Measurements from ENCODE around the gene COL18A1. TPM values are rescaled to one million over a fixed set of nuclear protein-coding genes. Genes with fewer than 3 reads are reported as not detected.
A peak's percentile ranks its signal among the peaks of the same experiment; 100 is the strongest.

The COL18A1 gene
- total RNA-seq, 1 donor from 2014 or later: 150 TPM

DNA sequence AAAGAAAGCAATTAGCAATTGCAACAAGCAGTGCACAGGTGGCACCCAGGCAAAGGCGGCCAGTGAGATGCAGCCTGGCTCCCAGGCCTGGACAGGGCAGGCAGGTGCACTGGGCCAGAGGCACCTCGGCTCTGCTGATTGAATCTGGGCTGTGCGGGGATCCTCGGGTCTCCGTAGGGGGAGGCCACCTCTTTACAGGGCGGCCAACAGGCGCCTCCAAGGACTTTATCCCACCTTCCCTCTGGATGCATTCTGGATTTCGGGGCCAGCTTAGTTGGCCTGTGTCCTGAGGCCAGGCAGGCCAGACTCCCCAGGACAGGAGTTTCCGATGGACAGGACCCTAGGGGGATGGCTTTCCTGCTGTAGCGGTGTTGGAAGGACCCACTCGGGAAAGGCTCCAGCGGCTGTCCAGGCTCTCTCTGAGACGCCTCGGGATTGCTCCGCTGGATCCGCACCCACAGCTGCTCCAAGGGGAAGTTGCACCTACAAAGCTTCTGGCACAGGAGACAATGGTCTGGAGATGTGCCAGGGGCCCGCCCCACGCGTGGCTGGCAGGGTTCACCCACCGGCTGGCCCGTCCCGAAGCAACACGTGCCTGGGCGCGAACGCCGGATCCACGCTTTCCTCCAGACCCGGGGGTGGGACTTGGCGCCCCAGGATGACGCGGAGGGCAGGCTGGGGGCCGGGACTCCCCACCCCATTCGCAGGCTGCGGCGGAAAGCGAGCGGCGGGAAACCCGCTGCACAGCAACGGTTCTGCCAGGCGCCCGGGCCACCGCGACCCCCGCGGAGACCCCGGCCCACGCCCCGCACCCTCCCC, 136.5 kb downstream of the COL18A1 start:
- peak overlapping the region; percentile 34 for H3K27ac Mint-ChIP-seq
- no peaks in the 10 kb centered on the region for H3K27me3 Mint-ChIP-seq
- TF ChIP-seq CTCF (conservative IDR thresholded peaks at IDR 0.05): no peak

DNA sequence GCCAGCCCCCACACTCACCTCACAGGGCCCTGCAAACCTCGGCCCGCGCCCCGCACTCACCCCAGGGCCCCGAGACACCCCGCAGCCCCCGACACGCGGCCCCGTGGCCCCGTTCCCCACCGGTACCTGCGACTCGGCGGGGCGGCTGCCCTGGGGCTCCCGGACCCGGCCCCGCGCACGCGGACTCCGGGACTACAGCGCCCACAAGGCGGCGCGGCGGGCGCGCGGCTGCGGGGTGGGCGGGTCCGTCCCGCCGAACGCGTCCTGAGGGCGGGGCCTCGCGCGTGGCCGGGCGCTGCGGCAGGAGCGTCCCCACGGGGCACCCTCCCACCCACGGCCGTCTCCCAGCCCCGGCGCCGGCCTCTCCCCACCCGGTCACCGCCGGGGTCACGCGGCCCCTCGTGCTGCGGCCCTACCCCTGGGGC, 137.3 kb downstream of the COL18A1 start, which contains the start of gene SLC19A1:
Gene SLC19A1 (minus strand): TSS at position 199 of the 425 bp plus-strand sequence. CDS start 4,481 bp downstream, outside the sequence.
- DNase-seq (ENCODE audit: extremely low spot score, unreplicated experiment): peak; percentile 84
- no peaks in the 10 kb centered on the region for H3K36me3 Mint-ChIP-seq
- H3K27me3 Mint-ChIP-seq: no peaks in the 10 kb centered on the region
- peak within 1 kb of the TSS; percentile 86 for H3K4me3 Mint-ChIP-seq
- no peaks in the 10 kb centered on the region for H3K9me3 Mint-ChIP-seq
- peak; percentile 67 for TF ChIP-seq CTCF (conservative IDR thresholded peaks at IDR 0.05)
- no peak within 1 kb of the TSS for H3K27ac Mint-ChIP-seq
- peaks cover 4% of the 10 kb centered on the region for H3K4me1 Mint-ChIP-seq (ENCODE audit: unreplicated experiment)

More for the DNA sequence above, 136.5 kb downstream of the COL18A1 start:
- no peaks in the 10 kb centered on the region for H3K9me3 Mint-ChIP-seq
- DNase-seq (ENCODE audit: extremely low spot score, unreplicated experiment): peak; percentile 73
- peak overlapping the region; percentile 86 for H3K4me3 Mint-ChIP-seq
- H3K4me1 Mint-ChIP-seq (ENCODE audit: unreplicated experiment): peaks cover 4% of the 10 kb centered on the region
- H3K36me3 Mint-ChIP-seq: no peaks in the 10 kb centered on the region

GRCh38 chr21:45542667-45543370, 137.9 kb downstream of the COL18A1 start:
- Mint-ChIP-seq H3K9me3 (no peaks in the 10 kb centered on the region), H3K27me3 (peaks cover 5% of the 10 kb centered on the region), H3K4me3 (no peak overlapping the region), H3K27ac (no peak overlapping the region), H3K4me1 (ENCODE audit: unreplicated experiment) (peaks cover 9% of the 10 kb centered on the region), H3K36me3 (no peaks in the 10 kb centered on the region)
- peak; percentile 69 for DNase-seq (ENCODE audit: extremely low spot score, unreplicated experiment)
- no peak for TF ChIP-seq CTCF (conservative IDR thresholded peaks at IDR 0.05)

DNA sequence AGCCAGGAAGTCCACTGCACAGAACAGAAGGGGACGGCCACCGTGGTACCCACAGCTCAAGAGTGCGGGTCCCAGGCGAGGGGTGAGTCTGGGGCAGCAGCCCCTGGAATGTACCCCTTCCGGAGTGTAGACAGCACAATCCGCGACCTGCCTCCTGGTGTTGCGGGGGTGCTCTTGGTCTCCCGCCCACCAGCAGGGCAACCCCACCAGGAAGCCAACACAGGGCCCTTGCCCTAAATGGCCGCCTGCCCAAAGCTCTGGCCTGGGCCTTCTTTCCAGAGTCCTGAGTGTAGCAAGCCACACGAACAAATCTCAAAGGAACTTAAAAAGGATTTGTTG, 138.4 kb downstream of the COL18A1 start:
- Mint-ChIP-seq H3K27me3 (peaks cover 7% of the 10 kb centered on the region), H3K4me3 (peak overlapping the region; percentile 84), H3K36me3 (no peaks in the 10 kb centered on the region), H3K9me3 (no peaks in the 10 kb centered on the region), H3K4me1 (ENCODE audit: unreplicated experiment) (peaks cover 11% of the 10 kb centered on the region), H3K27ac (peak overlapping the region; percentile 29)
- DNase-seq (ENCODE audit: extremely low spot score, unreplicated experiment): no peak
- TF ChIP-seq CTCF (conservative IDR thresholded peaks at IDR 0.05): no peak

- Mint-ChIP-seq H3K27ac (peak overlapping the region; percentile 29), H3K9me3 (no peaks in the 10 kb centered on the region), H3K27me3 (peaks cover 7% of the 10 kb centered on the region), H3K4me3 (peak overlapping the region; percentile 84), H3K4me1 (ENCODE audit: unreplicated experiment) (peaks cover 11% of the 10 kb centered on the region), H3K36me3 (no peaks in the 10 kb centered on the region)
- DNase-seq (ENCODE audit: extremely low spot score, unreplicated experiment): peak; percentile 68
- no peak for TF ChIP-seq CTCF (conservative IDR thresholded peaks at IDR 0.05)
Measured at GRCh38 chr21:45543710-45544448, 138.9 kb downstream of the COL18A1 start.
